ELR (cell line): Measurements from ENCODE around the gene CARNS1.

Experiments used
- DNase-seq: peaks from one replicate; pipeline ENCODE4 v3.0.0-alpha.2; 2015; ENCODE audit warnings: low read depth

Gene CARNS1

DNA sequence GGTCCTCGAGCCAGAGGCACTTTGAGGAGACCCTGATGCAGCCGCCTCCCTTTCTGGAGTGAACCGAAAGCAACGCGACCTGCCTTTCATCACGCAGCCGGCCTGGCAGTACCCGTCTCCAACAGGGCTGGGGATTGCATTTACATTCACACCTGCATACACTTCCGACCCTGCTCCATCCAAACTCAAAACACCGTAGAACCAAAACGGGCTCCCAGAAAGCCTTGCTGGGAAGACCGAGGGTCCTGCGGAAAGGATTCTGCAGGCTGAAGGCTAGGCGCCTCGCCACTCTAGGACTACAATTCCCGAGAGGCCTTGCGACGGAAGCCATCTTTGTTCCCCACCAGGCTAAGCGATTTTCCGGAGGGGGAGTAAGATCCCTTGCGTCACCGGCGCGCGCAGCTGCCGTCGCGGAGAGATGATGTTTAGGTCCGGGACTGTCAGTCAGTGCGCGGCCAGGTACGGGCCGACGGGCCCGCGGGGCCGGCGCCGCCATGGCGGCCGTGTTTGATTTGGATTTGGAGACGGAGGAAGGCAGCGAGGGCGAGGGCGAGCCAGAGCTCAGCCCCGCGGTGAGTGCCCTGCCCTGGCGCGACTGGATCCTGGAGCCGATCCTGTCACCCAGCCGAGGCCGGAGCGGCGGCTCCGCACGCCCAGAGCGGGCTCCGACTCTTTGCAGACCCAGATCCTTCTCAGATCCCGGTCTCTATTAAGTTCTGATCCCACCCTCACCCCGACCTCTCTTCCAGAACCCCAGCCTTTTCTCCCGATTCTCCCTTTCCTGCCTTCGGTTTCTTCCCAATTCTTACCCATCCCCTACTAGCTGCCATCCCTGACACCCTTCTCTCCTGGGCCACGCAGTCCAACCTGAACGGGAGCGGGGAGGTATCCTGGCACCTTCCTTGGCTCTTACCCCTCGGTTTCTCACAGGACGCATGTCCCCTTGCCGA lies 12.8 kb downstream of the CARNS1 start, which contains the start of gene RPS6KB2:
RPS6KB2 (plus strand) TSS at position 443 of the 950 bp plus-strand sequence; CDS start at position 495, 52 bp downstream.
- DNase-seq: peak; percentile 98

DNA sequence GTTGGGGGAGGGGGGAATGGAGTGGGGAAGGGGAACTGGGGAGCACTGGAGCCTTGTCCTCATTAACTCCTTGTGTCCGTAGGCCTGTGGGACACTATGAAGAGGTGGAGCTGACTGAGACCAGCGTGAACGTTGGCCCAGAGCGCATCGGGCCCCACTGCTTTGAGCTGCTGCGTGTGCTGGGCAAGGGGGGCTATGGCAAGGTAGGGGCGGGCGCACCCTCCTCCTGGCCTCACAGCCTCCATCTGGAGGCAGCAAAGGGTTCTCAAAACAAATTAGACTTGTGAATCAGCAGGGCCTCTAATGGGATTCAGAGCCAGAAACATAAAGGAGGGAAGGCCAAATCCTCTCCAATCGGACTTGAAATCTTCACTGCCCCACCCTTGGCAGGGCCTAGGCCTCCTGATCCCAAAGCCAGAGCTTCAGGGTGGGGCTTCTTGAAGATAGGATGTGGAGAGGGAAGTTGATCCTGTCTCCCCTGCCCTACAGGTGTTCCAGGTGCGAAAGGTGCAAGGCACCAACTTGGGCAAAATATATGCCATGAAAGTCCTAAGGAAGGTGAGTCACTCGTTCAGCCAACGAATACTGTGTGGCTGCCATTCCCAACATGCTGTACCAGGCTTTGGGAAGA lies 13.7 kb downstream of the CARNS1 start:
- no peak for DNase-seq

- DNase-seq: no peak
Observed at GRCh38 chr11:67429722-67430121, 14.2 kb downstream of the CARNS1 start.

DNA sequence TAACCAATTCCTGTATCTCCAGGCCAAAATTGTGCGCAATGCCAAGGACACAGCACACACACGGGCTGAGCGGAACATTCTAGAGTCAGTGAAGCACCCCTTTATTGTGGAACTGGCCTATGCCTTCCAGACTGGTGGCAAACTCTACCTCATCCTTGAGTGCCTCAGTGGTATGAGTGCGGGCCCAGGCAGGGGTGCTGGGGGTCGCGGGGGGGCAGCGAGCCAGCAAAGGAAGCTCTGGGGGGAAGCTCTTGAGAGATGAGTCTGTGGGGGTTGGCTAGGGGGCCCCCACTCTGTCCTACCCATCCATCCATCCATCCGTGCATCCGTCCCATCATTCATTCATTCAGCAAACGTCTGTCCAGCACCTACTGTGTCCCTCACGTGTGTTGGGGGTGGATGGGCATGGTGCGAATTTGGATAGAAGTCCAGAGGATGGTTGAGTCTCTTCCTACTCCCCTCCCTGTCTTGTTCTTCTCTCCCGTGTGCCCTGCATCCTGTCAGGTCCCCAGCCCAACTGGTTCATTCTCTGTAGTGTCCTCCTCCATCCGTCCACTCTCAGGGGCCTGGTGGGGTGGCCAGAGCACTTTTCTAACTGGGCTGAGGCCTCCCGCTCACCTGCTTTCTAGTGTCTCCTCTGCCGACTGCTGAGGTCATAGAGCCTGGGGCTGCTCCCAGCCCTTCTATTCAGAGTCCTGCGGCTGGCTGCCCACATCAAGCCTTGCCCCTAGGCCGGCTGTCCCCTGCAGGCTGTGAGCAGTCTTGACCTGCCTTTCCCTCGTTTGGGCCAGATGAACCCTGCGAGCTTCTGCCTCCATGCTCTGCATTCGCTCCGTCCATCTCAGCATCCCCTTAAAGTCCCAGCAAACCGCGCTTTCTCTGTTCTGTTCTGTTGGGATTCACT lies 16.1 kb downstream of the CARNS1 start:
- no peak for DNase-seq

DNA sequence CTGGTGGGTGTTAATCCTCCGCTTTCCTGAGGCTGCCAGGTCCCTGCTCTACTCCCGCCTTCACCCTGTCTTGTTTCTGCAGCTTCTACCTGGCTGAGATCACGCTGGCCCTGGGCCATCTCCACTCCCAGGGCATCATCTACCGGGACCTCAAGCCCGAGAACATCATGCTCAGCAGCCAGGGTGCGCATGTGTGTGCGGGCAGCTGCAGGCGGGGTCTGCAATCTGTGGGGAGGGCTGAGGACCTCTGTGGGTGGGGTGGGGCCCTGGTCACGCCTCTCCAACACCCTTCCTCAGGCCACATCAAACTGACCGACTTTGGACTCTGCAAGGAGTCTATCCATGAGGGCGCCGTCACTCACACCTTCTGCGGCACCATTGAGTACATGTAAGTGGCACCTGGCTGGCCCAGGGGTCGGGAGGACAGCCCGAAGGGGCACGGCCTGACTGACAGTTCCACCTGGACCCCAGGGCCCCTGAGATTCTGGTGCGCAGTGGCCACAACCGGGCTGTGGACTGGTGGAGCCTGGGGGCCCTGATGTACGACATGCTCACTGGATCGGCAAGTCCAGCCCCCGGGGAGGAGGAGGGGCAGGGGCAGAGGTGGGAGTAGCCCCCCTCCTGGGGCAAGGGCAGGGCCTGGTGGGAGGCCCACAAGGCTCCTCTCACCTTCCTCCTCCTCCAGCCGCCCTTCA lies 17.3 kb downstream of the CARNS1 start:
- DNase-seq: no peak

DNA sequence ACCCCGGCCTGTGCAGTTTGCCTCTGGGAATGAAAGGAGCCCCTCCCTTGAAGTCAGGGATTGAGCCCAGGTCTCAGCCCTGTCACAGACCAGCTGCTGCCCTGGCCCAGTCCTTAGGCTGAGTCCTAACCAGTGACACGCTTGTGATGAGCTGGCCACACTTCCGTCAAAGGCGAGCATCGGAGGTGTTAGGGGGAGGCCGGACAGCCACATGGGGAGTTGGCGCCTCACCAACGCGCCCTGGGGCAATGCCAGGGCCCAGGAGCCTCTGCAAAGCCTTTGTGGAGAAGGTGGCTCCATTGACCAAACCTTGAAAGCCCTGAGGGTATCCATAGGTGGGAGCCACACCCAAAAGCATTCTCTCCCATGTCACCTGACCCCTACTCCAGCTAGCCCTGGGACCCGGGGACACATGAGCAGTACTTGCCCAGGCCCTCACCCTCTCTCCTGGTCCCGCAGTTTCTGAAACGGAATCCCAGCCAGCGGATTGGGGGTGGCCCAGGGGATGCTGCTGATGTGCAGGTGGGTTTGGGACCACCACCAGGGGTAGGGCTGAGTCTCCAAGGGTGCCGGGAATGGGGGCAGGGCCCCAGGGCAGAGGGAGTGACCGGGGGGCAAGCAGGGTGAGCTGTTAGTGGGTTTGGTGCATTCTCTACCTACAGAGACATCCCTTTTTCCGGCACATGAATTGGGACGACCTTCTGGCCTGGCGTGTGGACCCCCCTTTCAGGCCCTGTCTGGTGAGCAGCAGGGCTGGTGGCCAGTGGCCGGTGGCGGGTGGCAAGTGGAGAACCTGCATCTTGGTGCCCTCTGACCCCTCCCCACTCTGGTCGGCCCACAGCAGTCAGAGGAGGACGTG lies 18.3 kb downstream of the CARNS1 start:
- DNase-seq: no peak

- DNase-seq: no peak
Observed at GRCh38 chr11:67434395-67434881, 19.0 kb downstream of the CARNS1 start.

DNA sequence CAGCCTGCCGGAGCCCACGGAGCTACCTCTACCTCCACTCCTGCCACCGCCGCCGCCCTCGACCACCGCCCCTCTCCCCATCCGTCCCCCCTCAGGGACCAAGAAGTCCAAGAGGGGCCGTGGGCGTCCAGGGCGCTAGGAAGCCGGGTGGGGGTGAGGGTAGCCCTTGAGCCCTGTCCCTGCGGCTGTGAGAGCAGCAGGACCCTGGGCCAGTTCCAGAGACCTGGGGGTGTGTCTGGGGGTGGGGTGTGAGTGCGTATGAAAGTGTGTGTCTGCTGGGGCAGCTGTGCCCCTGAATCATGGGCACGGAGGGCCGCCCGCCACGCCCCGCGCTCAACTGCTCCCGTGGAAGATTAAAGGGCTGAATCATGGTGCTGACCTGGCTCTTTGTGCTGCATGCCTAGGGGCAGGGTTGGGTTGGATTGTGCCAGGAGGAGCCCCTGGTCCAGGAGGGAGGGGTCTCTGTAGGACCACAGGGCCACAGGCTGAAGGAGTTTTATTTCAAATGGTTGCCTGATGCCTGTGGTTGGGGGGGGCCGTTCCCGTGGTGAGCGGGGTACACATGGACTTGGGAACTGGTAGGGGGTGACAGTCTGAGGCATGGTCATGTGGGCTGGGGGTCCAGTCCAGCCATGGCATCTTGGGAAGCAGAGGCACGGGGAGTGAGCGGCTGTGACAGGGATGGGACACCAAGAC lies 19.7 kb downstream of the CARNS1 start:
- DNase-seq: no peak

- no peak for DNase-seq
Observed at GRCh38 chr11:67435727-67436458, 20.4 kb downstream of the CARNS1 start.

DNA sequence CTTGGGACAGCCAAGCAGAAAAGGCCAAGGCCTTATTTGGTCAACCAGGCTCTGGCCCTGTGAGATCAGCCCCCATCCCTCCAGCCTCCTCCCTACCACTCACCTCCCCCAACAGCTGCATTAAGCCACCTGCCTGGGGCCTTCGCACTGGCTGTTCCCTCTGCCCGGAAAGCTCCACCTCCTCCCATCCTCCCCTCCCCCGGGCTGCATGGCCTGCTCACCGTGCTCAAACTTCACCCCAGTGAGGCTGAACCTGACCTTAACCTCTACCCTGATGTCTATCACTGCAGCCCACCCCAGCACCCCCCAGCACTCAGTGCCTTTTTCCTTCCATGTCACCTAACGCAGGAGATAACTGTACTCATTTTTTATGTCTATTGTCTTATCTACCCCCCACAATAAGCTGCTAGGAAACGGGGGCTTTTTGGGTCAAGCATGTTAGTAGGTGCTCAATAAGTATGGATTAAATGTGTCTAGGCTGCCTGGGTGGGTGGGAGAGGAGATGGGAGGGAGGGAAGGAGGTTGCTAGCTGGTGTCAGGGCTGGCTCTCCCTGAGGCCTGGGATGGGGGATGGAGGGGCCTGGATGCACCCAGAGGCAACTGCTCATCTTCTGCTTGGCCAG lies 21.1 kb downstream of the CARNS1 start:
- DNase-seq: no peak

- DNase-seq: no peak
Observed at GRCh38 chr11:67437082-67437808, 21.8 kb downstream of the CARNS1 start, which contains the start of gene PTPRCAP. Gene PTPRCAP, minus strand, starts transcription at chr11:67437682. Its CDS starts 63 bp downstream, at chr11:67437619.

GRCh38 chr11:67437809-67438157 lies 22.3 kb downstream of the CARNS1 start:
- no peak for DNase-seq

- DNase-seq: no peak
Observed at GRCh38 chr11:67438158-67438902, 22.9 kb downstream of the CARNS1 start.

- DNase-seq: peak; percentile 27
Observed at GRCh38 chr11:67439321-67440228, 24.1 kb downstream of the CARNS1 start.

DNA sequence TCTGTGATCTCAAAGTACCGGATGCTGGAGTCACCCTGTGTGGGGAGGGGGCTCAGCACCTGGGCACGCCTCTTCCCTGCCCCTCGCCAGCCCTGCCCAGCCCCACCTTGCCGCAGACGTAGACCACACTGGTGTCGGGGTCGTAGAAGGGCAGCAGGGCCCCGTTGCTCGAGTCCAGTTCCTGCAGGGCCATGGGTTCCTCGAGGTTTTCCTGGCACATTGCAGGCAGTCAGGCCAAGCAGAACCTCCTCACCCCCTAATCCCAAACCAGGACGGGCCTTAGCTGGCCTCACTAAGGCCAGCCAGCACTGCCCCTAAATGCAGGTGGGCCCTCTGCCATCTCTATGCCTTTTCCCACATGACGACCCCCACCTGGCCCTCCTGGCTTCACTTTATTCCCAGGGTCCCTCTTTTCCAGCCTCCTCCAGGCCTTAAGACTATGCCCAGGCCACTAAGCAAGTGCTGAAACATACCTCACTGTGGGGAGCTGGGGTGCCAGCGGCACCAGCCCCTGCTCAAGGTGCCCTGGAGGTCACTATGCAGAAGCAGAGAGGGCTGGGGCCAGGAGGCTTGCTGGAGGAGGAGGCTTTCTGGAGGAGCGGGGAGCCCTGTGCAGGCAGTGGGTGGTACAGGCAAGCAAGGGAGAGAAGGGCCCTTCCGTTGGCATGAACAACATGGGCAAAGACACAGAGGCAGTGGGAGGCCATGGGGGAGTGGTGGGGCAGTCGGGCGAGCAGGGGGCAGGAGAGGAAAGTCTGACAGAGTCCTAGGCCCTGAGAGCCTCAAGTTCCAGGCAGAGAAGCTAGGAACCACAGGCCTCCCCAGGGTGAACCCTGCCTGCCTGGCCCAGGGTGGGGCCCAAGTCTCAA lies 25.0 kb downstream of the CARNS1 start:
- DNase-seq: no peak
